Uterus (tissue), 4 donors: Measurements from ENCODE around the gene C1QL2. TPM values are rescaled to one million over a fixed set of nuclear protein-coding genes. Genes with fewer than 3 reads are reported as not detected.

ENCODE experiments used
- DNase-seq, 2 donors: peaks; one replicate each; pipeline ENCODE4 v3.0.0-alpha.2; 2019 to 2020
- H3K27ac ChIP-seq, 2 donors: fragments of 200-600 bp; sonication (generic); 1 replicate in 1 of 2; 2 replicates in 1 of 2; pipeline ENCODE4 v1.5.1; 2016 to 2018
- H3K27me3 ChIP-seq, 2 donors: fragments of 200-600 bp; sonication (generic); one replicate each; pipeline ENCODE4 v1.5.1; 2018 to 2019; ENCODE audit warnings: control low read depth in 1 of 2
- H3K36me3 ChIP-seq, 2 donors: fragments of 200-600 bp; sonication (generic); one replicate each; pipeline ENCODE4 v1.5.1; 2019; ENCODE audit warnings: control low read depth in 1 of 2
- H3K4me1 ChIP-seq, 2 donors: fragments of 200-600 bp; sonication (generic); one replicate each; pipeline ENCODE4 v1.5.1; 2018 to 2019; ENCODE audit warnings: control low read depth in 1 of 2
- H3K4me3 ChIP-seq, 2 donors: fragments of 200-600 bp; sonication (generic); 1 replicate in 1 of 2; 2 replicates in 1 of 2; pipeline ENCODE4 v1.5.1; 2018 to 2019; ENCODE audit warnings: mild to moderate bottlenecking in 1 of 2
- H3K9me3 ChIP-seq, 2 donors: fragments of 200-600 bp; sonication (generic); one replicate each; pipeline ENCODE4 v1.5.1; 2019; ENCODE audit warnings: control low read depth in 1 of 2
- intact Hi-C: fragments of 100-400 bp; cut with DNase I; formaldehyde crosslinking; loops from one replicate; pipeline ENCODE4 v1.15.1; 2023; ENCODE audit warnings: low total_unique reads
- small RNA-seq: library from RNA; depleted of rRNA; stranded (forward); fragments of <200 nt; gene quantifications from one replicate; pipeline ENCODE3, GENCODE V24; 2016
- total RNA-seq, 4 donors: library from RNA; depleted of rRNA in 3 of 4; stranded (reverse); fragments of >200 nt in 3 of 4; gene quantifications; one replicate each; pipeline versions ENCODE4 v1.1.0 to v1.2.4, GENCODE V29; 2014 to 2023
- TF ChIP-seq, protein P1 (sequence below), 4 experiments: fragments of 200-600 bp in 2 of 4; fragments of 450-650 bp in 2 of 4; sonication (generic) in 2 of 4; IDR thresholded peaks; one replicate each; pipeline ENCODE4 v1.5.1; 2016 to 2019; ENCODE audit warnings: antibody characterized with exemption in 4 of 4, mild to moderate bottlenecking in 2 of 4, moderate library complexity in 1 of 4
- donor health status: DM: yes; HTN: yes; CAD: no.

The C1QL2 gene
- total RNA-seq, 4 donors from 2014 or later = not detected

DNA sequence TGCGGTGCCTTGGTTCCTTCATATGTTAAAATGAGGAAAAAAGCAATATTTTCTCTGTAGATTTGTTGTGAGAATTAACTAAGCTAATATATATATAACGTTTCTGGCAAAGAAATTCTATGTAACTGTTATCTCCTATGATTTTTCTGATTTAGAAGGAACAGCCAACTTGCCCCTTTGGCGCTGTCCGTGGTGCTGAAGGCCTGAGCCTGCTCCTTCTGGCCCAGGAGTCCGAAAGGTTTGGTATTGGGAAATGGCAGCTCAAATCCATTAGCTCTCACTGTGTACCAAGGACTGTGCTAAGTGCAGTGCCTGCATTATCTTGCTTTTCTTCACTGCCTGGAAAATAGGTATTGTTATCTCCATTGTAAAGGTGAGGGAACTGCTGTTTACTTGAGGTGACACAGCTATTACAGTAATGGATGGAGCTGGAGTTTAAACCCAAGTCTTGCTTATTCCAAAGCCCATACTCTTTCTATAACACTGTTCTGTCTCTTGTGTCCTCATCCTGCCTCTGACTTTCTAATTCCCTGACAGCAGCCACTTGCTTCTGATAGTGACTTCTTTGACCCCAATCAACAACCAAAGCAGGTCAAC lies 52.2 kb downstream of the C1QL2 start:
- DNase-seq = no peak
- intact Hi-C loops = no loop called here
- TF ChIP-seq, protein P1, sequence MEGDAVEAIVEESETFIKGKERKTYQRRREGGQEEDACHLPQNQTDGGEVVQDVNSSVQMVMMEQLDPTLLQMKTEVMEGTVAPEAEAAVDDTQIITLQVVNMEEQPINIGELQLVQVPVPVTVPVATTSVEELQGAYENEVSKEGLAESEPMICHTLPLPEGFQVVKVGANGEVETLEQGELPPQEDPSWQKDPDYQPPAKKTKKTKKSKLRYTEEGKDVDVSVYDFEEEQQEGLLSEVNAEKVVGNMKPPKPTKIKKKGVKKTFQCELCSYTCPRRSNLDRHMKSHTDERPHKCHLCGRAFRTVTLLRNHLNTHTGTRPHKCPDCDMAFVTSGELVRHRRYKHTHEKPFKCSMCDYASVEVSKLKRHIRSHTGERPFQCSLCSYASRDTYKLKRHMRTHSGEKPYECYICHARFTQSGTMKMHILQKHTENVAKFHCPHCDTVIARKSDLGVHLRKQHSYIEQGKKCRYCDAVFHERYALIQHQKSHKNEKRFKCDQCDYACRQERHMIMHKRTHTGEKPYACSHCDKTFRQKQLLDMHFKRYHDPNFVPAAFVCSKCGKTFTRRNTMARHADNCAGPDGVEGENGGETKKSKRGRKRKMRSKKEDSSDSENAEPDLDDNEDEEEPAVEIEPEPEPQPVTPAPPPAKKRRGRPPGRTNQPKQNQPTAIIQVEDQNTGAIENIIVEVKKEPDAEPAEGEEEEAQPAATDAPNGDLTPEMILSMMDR (IDR thresholded peaks at IDR 0.05) = no peak
- Histone ChIP-seq H3K27ac (no peak overlapping the region), H3K4me1 (no peaks in the 10 kb centered on the region), H3K4me3 (no peak overlapping the region), H3K36me3 (no peaks in the 10 kb centered on the region), H3K9me3 (no peaks in the 10 kb centered on the region), H3K27me3 (no peaks in the 10 kb centered on the region)

Small RNA genes lying within 50 kb of the gene (small RNA-seq; reads per million reads assigned to genes)
- gene RN7SL468P = not detected

Other genes starting within 250 kb of the C1QL2 start
- 1 to 10 TPM in 2 of 4 donors, not detected in 2; 2.1 to 2.3 TPM for gene MARCO, start 216.6 kb downstream of the C1QL2 start, total RNA-seq
- gene STEAP3, start 65.1 kb upstream of the C1QL2 start, total RNA-seq = 1 to 10 TPM; 2.3 to 5.9 (median 3.7) TPM
- 10 to 100 TPM; 13.5 to 63.0 (median 21.5) TPM for gene C2orf76, start 208.1 kb upstream of the C1QL2 start, total RNA-seq
- 10 to 100 TPM in 3 of 4 donors, 1 to 10 TPM in 1; 2.6 to 46.8 (median 33.7) TPM for gene DBI, start 208.2 kb upstream of the C1QL2 start, total RNA-seq